Measurements from ENCODE around the gene APOA1.
A peak's percentile ranks its signal among the peaks of the same experiment; 100 is the strongest.

DNA sequence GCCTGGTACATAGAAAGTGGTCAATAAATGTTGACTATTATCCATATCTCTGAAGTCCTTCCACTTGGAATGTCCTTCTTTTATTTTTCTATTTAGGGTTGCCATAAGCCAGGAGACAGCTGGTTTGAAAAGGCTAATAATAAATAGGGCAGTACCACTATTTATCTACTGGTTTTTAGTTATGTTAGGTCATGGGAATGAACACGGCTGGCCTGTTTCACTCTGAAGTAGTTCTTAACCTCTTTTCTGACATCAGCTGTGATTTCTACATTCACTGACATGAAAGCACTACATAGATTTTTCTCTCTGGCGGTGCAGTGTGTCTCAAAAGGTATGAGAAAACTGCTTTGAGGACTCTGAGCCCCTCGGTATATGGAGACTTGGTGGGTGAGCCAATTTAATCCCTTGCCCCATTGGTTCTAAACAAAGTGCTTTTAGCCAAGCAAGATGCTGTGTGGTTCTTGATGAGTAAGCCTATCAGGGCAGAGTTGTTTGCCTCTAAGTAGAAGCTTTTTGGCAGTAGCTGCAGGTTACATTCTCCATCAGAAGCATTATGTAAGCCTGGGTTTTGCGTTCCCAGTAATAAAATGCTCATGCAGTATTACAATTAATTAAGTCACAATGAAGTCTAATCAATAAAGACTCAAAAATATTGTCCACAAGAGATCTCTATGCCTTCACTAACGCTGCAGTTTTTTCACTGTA, 48.7 kb upstream of the APOA1 start:
- TF ChIP-seq, protein P1, sequence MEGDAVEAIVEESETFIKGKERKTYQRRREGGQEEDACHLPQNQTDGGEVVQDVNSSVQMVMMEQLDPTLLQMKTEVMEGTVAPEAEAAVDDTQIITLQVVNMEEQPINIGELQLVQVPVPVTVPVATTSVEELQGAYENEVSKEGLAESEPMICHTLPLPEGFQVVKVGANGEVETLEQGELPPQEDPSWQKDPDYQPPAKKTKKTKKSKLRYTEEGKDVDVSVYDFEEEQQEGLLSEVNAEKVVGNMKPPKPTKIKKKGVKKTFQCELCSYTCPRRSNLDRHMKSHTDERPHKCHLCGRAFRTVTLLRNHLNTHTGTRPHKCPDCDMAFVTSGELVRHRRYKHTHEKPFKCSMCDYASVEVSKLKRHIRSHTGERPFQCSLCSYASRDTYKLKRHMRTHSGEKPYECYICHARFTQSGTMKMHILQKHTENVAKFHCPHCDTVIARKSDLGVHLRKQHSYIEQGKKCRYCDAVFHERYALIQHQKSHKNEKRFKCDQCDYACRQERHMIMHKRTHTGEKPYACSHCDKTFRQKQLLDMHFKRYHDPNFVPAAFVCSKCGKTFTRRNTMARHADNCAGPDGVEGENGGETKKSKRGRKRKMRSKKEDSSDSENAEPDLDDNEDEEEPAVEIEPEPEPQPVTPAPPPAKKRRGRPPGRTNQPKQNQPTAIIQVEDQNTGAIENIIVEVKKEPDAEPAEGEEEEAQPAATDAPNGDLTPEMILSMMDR (IDR thresholded peaks at IDR 0.05) = no peak
- TF ChIP-seq EP300 (IDR thresholded peaks at IDR 0.05) (no peak), POLR2AphosphoS5 (IDR thresholded peaks at IDR 0.05) (peak; percentile 59)

All from gastroesophageal sphincter (tissue), 3 donors.